GM19372 (cell line): ENCODE data around the gene LYVE1.

ENCODE experiments used
- ATAC-seq: cut with Tn5 transposase; IDR thresholded peaks from one replicate; pipeline ENCODE4 v1.9.1; 2021; ENCODE audit warnings: mild to moderate bottlenecking, low read depth, moderate library complexity; ENCODE audit not compliant: unreplicated experiment

The LYVE1 gene

DNA sequence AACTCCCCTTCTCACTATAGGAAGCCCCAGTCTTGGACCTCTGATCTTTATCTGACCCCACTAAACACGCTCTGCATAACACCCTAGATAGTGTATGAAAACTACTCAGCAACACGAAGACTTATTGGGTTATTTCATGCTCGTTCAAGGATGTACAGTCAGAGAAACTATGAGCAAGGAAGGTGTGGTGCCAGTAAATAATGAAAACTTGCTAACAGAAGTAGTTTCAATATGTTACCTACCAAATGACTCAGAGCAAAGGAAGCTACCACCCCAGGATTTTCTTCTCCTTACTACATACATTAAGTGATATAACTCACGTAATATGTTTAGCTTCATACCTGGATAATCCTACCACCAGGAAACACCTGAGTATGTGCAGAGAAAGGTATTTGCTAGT is 25.9 kb upstream of the LYVE1 start:
- no peak for ATAC-seq

DNA sequence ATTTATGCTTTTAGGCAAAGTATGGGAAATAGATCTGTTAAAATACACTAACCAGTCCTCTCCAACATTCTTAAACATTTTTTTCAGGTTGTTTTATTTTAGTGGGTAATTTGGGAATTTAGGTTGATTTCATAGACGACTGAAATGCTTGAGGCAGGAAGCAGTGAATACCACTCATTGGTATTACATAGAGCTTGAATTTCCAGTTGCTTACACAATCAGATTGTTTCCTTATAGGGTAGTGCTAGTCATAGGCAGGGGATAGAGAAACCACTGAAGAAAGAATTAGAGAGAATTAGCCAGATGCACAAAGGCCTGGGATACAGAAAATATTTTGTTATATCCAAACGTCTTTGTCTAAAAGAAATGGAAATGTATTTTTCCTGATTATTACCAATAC is 23.9 kb upstream of the LYVE1 start:
- no peak for ATAC-seq

- no peak for ATAC-seq
These were observed 23.3 kb upstream of the LYVE1 start for GRCh38 chr11:10591741-10592140.

- no peak for ATAC-seq
These were observed 21.9 kb upstream of the LYVE1 start for GRCh38 chr11:10590218-10590915.

GRCh38 chr11:10588904-10589303 is 20.4 kb upstream of the LYVE1 start:
- ATAC-seq, result no peak

GRCh38 chr11:10587995-10588394 is 19.5 kb upstream of the LYVE1 start:
- ATAC-seq, result no peak

GRCh38 chr11:10587388-10587787 is 18.9 kb upstream of the LYVE1 start:
- ATAC-seq, result no peak

DNA sequence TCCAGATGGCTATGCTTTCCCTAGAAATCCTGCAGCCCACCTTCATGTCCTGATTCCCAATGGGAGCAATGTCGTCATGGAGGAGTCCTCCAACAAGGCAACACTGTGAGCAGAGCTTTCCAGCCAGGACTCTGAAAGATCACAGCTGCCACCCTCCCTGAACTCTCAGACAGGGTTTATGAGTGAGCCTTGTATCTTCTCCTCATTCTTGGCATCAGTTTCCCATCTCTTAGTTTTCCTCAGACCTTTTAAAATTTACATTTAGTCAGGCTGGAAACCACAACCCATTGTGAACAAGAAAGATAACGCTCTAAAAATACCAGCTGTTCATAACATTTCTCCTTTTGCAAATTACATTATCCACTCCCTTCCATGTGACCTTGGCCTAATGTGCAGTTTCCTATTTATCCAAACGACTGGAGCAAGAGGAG is 15.6 kb upstream of the LYVE1 start:
- ATAC-seq, result no peak

GRCh38 chr11:10581481-10582019 is 13.1 kb upstream of the LYVE1 start:
- no peak for ATAC-seq

DNA sequence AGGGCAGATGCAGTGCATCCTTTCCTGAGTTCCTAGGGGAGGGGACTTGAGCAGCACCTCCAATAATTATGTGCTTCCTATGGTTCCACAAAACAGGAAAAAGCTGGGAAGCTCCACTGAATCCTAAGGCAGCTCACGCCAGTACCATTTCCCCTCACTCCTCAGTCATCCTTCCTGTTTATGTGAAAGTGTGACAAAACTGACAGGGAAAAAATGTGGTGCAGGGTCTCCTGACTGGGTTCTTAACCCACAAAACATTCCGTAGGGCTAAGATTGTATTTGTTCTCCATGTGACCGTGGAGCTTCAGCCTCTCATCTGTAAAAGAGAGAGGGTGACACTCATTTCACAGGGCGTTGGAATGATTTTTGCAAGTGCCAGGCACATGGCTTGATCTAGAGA is 12.2 kb upstream of the LYVE1 start:
- no peak for ATAC-seq

GRCh38 chr11:10579700-10580099 is 11.2 kb upstream of the LYVE1 start:
- ATAC-seq, result no peak

DNA sequence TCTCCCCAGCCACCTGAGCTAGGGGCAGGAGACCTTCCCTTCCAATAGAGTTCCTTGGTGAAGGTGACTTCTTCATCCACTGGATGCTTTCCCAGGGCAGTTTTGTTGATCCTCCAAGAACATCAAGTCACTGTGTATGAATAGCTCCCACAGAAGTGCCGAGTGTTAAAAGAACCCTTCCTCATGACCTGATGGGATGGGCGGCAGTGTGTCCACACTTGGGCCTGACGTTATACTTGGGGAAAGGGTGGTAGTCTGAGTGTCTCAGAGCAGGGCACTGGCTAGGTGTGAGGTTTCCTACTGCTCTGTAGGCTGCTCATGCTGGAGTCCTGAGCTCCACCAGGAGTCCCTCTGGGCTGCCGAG is 7.6 kb upstream of the LYVE1 start:
- ATAC-seq, result no peak

GRCh38 chr11:10575346-10576034 is 7.0 kb upstream of the LYVE1 start:
- no peak for ATAC-seq

- no peak for ATAC-seq
These were observed 5.1 kb upstream of the LYVE1 start for GRCh38 chr11:10573556-10573955.

DNA sequence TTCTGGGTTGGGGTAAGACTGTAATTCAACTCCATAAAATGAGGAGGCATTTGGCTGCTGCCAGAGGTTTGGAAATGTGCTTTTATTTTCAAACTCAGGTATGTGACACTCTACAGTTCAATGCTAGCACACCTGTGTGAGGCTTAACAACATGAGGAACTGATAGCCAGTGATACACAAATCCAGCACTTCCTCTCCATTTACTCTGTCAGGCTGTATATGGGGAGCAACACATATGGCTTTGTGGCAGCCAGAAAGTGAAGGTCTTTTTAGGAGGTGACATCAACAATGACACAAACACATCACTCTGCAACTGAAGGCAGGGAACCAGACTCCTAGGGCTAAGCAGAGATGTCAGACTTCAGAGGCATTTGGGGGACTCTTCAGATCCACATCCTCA is 4.6 kb upstream of the LYVE1 start:
- no peak for ATAC-seq

DNA sequence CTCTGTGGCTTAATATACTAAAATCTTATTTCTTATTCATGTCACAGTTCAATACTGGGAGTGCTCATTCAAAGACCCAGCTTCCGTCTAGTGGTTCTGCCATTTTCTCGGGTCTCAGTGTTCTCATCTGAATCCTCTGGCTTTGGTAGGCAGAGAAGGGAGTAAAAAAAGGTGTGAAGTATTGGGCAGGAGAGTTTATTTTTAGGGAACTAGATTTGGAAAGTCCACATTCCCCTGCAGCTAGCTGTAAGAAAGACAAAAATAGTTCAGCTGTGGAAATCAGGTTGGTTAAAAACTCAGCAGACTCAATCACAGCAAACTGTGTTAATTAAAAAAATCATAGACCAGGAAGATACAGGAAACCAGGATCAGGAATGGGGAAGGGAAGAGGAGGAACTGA is 4.1 kb upstream of the LYVE1 start:
- no peak for ATAC-seq

GRCh38 chr11:10567446-10567845 is 1.0 kb downstream of the LYVE1 start:
- no peak for ATAC-seq

DNA sequence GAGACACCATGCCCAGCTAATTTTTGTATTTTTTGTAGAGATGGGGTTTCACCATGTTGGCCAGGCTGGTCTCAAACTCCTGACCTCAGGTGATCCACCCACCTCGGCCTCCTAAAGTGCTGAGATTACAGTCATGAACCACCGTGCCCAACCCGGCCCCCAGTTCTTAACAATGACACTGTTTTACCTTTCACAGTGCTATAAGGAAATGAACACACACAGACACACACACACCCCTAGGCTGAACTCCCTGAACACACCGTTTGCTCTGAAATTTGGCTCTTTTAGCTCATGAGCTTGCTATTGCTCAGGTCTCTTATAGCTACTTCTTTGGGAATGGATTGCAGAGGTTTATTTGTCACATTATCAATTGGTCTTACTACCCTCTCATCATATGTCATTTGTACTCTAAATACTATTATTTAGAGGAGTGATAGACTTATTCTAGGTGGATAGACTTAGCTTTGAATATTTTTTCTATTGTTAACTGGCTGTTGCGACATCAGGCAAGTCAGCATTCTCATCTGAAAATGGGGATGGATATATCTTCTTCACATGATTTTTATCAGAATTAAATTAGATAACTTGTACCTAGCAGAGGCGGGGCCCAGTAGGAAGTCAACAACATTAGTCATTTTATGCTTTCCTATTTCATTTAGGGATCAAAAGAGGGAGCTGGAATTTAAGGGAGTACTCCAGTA is 2.1 kb downstream of the LYVE1 start:
- no peak for ATAC-seq

GRCh38 chr11:10565493-10565892 is 3.0 kb downstream of the LYVE1 start:
- ATAC-seq, result no peak

- ATAC-seq, result no peak
These were observed 3.7 kb downstream of the LYVE1 start for GRCh38 chr11:10564696-10565318.

DNA sequence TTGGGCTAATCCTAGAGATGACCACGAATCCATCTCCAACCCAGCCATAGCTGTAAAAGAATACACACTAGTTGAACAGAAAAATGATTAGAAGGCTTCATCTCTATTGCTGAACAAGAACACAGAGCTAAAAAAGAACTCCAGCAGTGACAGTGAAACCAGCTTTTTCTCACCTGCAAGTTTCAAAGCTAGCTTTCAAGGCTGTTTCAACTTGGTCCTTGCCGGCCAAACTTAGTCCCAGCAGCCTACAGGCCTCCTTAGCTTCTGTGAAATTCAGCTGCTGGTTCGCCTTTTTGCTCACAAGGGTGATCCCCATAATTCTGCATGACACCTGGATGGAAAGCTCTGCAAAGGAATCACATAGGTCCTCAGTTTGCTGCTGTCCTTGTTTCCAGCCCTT is 4.4 kb downstream of the LYVE1 start:
- no peak for ATAC-seq
